ENCODE results near the gene PGC. TPM values are rescaled to one million over a fixed set of nuclear protein-coding genes. Genes with fewer than 3 reads are reported as not detected.

The PGC gene
- total RNA-seq, 4 donors from 2014 or later = not detected

DNA sequence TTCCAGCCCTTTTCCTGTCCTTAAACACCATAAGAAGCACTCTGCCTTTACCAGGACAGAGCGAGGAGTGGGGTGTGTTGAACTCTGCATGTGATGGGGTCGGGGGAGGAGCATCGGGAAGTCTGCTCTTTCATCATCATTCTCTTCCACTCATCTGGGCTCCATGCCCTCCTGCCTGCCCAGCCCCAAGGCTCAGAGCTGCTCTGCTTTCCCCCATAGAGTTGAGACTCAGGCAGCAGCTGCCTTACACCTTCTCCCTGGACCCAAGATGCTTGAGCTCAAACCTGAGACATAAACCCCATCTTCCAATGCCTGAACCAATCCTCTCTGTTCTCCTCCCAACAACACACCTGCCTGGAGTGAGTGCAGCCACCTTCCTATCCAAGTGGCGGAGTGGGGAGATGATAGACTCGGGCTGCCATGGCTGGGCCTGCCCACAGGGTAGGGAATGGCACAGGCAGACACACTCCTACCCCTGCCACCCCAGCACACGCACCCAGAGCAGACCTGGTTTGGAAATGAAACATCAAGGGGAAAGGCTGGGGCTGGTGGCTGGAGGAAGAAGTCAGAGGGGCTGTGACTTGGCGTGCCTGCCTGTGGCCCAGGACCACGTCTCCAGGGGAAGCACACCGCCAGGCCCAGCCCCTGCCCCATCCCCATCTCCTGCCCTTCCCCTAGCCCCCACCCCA, 40.2 kb downstream of the PGC start:
- TF ChIP-seq, protein P1, sequence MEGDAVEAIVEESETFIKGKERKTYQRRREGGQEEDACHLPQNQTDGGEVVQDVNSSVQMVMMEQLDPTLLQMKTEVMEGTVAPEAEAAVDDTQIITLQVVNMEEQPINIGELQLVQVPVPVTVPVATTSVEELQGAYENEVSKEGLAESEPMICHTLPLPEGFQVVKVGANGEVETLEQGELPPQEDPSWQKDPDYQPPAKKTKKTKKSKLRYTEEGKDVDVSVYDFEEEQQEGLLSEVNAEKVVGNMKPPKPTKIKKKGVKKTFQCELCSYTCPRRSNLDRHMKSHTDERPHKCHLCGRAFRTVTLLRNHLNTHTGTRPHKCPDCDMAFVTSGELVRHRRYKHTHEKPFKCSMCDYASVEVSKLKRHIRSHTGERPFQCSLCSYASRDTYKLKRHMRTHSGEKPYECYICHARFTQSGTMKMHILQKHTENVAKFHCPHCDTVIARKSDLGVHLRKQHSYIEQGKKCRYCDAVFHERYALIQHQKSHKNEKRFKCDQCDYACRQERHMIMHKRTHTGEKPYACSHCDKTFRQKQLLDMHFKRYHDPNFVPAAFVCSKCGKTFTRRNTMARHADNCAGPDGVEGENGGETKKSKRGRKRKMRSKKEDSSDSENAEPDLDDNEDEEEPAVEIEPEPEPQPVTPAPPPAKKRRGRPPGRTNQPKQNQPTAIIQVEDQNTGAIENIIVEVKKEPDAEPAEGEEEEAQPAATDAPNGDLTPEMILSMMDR (IDR thresholded peaks at IDR 0.05; ENCODE audit: low read depth) = no peak

DNA sequence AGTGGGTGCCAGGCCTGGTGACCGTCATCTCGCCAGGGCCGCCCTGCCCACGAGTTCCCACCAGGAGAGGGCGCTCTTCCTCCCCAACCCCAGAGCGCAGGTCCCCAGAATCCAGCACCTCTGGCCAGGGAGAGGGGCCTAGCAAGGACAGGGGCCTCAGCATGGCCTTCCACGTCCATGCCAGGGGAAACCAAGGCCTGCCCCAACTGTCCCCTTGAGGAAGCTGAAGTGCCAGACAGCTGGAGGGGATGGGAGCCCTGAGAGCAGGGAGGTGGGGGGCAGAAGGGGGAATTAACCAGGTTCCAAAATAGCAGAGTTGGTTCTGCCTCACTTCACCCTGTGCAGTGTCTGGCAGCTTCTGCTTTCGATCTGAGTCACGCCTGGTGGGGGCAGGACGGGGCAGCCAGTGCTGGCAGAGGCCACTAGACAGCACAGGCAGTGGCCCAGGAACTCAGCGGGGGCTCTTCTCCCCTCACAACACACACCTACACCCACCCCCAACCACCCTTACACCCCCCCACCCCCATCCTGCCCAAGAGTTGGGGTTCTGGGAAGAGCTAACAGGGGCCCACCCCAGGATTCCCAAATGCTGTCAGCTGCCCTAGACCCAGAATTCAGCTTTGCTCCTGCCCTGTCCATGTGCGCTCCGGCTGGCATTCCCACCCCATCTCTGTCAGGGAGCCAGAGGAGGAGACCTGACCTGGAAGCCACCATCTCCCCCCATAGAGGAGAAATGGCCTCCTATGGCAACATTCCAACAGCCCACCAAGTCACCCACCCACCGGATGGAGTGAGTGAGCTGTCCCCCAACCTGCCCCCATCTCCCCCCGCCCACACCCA, 41.0 kb downstream of the PGC start:
- TF ChIP-seq, protein P1 (IDR thresholded peaks at IDR 0.05; ENCODE audit: low read depth) = no peak

DNA sequence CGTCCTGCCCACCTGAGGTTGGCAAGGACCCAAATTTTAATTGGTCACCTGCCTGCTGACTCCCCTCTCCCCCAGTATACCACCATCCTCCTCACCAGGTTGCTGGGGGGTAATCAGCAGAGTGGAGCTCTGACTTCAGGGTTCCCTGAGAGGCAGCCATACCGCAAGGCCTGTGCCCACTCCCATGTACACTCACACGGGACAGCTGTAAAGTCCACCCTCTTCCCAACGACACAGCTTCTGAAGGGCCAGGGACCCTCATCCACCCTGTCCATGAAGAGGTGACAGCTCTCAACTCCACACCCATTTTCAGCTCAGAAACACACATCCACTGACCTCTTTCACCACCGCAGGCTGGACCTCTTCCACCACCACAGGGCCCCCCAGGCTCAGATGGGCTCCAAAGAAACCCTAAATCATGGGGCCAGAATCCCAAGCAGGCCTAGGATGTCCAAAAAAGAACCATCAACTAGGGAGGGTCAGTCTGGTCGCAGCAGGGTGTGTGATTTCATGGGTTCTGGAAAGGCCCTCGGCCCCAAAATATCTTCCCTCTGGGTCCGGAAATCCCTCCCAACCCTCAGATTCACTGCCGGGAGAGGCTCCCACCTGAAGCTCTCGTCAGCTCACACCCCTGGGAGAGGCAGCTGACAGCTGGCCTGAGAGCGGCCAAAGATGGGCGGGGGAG, 41.7 kb downstream of the PGC start:
- TF ChIP-seq, protein P1 (IDR thresholded peaks at IDR 0.05; ENCODE audit: low read depth) = no peak

DNA sequence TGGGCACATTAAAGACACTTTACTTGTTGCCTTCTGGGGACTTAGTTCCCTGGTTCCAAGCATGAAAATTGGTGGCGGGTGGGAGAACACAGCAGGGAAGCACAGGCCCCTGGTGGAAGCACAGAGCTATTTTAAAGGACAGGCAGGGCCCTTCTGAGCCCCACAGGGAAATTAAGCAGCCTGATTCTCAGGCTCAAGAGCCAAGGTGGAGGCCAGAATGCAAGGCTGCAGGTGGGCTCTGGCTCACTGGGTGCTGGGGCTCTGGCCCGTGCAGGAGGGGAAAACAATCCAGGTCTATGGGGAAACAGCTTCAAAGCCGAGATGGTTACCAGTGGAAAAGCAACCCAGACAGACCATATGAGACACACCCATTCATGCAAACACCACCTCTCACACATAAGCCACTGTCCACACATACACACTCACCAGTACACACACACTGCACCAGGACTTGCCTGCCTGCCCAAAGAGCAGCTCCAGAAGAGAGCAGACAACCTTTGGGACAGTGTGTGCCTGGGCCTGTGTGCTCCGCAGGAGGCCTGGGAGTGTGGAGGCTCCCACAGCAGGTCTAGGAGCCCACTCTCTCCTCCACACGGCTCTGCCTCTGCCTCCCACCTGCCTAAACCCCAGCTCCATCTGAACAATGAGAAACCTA, 42.4 kb downstream of the PGC start:
- TF ChIP-seq, protein P1 (IDR thresholded peaks at IDR 0.05; ENCODE audit: low read depth) = no peak

DNA sequence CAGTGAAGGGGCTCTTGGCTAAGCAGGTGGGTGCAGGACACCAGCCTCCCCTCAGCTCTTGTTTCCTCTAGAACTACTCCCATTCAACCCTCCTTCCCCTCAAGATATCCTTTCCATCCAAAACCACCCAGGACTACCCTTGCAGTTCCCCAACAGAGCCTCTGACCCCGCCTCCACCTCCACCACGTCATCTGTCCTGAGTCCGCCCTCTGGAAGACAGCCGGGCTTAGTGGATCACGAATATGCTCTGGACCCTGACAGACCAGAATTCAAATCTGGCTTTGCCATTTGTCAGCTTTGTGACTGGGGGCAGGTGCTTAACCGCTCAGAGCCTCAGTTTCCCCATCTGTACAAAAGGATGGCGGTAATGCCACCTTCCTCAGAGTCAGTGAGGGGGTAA, 43.2 kb downstream of the PGC start:
- TF ChIP-seq, protein P1 (IDR thresholded peaks at IDR 0.05; ENCODE audit: low read depth) = no peak

DNA sequence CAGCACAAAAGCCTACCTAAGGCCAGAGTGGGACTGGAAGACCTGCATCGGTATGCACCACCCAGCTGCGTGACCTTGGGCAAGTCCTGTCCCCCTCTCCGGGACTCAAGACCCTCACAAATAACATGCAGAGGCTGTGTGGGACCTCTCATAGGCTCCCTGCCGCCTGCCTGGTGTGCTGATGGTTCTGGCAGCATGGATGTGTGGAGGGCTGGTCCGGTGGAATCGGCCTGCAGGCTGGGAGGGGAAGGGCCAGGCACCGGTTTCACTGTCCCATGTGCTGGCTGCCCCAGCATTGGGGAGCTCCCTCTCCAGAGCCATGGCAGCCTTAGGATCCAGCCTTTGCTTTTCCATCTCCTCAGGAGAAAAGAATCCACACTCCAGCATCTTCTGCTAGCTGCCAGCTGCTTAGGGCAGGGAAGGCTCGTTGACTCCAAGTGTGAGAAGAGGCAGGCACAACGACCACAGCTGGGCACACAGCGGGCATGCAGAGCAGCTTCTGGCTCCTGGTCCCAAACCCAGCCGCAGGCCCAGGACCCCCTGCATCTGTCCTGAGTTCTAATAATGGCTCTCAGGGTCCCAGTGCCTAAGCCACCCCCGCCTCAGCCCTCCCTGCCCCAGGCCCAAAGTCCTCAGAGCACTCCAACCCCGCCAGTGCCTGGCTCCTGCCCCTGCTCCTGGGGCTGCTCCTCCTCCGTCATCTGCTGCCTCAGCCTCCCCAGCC, 44.3 kb downstream of the PGC start:
- TF ChIP-seq, protein P1 (IDR thresholded peaks at IDR 0.05; ENCODE audit: low read depth) = no peak
